NCI-H187 treated with DMSO at 0.1 percent for 48 hours (cell line): Measurements from ENCODE around the gene SLC22A1.
"Not testable (repeated sequence)": the region's sequence is repeated elsewhere in the genome, so short reads cannot be mapped to it uniquely, and the experiment has no call there.

Experiments used
- DNase-seq: peaks from one replicate; lab custom pipeline; 2025; lab: John Stamatoyannopoulos, UW

Gene SLC22A1

GRCh38 chr6:160093946-160094345 lies 27.7 kb upstream of the SLC22A1 start:
- no peak for DNase-seq

- DNase-seq = no peak
These were observed 26.3 kb upstream of the SLC22A1 start for GRCh38 chr6:160095146-160095845.

- DNase-seq = no peak
These were observed 20.1 kb upstream of the SLC22A1 start for GRCh38 chr6:160101277-160102205.

GRCh38 chr6:160102399-160102798 lies 19.2 kb upstream of the SLC22A1 start:
- DNase-seq = no peak

DNA sequence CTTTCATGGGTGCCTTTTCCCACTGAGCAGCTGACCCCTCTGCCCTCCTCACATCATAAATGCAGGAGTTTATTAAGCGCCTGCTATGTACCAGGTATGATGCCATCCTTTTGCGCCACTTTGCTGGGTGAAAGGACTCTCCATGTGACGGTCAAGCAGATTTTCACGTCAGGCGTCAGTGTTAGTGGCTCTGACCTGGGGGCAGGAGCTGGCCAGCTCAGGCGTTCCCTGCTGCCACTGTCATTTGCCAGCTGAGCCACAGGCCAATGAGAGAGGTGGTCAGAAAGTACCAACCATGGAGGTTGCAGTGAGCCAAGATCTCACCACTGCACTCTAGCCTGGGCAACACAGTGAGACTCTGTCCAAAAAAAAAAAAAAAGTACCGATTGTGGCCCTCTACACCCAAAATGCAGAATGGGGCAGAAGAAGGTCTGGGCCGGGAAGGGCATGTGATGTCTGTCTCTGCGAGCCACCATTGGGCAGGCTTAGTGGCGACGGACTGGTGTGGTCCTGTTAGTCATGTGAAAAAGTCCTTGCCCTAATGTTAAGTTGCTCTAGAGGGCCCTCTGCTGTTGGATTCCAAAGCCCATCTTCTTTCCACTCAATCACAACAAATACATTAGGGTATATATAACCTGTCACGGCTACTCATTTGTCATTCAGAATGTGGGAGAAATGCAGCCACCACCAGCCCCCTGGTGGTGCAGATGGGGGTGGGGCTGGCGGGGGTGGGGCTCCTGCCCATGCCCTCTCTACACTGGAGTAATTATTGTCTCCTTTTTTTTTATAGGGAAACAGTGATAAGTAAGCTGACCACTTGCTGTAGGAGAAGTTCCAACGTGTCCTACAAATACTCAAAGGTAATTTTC lies 18.4 kb upstream of the SLC22A1 start:
- no peak for DNase-seq

DNA sequence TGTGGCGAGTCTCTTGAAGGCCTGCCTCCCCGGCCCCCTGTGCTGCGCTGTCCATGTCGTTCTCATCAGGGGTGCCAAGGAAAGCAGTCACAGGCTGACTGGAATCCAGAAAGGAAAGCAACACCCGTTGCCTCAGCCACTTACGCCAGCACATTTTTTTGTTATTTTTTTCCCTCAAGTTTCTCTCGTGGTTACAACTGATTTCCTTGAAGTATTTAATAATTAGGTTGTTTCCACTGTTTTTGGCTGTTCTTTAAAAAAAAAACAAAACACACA lies 17.9 kb upstream of the SLC22A1 start:
- no peak for DNase-seq

DNA sequence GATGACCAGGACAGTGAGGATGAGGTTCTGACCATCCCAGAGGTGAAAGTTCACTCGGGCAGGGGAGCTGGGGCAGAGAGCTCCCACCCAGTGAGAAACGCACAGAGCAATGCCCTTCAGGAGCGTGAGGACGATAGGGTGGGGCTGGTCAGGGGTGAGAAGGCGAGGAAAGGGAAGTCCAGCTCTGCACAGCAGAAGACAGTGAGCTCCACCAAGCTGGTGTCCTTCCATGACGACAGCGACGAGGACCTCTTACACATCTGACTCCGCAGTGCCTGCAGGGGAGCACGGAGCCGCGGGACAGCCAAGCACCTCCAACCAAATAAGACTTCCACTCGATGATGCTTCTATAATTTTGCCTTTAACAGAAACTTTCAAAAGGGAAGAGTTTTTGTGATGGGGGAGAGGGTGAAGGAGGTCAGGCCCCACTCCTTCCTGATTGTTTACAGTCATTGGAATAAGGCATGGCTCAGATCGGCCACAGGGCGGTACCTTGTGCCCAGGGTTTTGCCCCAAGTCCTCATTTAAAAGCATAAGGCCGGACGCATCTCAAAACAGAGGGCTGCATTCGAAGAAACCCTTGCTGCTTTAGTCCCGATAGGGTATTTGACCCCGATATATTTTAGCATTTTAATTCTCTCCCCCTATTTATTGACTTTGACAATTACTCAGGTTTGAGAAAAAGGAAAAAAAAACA lies 16.6 kb upstream of the SLC22A1 start:
- no peak for DNase-seq

DNA sequence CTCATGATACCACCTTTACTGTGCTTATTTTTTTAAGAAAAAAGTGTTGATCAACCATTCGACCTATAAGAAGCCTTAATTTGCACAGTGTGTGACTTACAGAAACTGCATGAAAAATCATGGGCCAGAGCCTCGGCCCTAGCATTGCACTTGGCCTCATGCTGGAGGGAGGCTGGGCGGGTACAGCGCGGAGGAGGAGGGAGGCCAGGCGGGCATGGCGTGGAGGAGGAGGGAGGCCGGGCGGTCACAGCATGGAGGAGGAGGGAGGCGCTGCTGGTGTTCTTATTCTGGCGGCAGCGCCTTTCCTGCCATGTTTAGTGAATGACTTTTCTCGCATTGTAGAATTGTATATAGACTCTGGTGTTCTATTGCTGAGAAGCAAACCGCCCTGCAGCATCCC lies 15.6 kb upstream of the SLC22A1 start:
- DNase-seq = no peak

GRCh38 chr6:160106701-160107100 lies 14.9 kb upstream of the SLC22A1 start:
- DNase-seq = no peak

DNA sequence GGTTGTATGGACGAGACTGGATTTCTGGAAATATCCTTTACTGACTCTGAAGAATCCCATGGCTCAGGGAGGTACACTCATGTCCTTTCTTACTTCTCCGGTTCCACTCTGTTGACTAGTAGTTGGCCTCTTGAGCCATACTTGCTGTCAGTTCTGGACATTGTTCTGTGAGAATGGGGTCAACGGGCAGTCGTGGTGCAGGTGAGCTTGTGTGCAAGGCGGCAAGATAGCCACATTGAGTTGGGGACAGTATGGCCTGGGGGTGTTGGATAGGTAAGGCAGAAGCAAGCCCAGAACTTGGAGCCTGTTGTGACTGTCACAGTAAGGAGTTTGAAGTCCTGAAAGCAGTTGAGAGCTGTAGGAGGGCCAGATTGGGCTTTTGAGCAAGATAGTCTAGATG lies 13.5 kb upstream of the SLC22A1 start:
- no peak for DNase-seq

DNA sequence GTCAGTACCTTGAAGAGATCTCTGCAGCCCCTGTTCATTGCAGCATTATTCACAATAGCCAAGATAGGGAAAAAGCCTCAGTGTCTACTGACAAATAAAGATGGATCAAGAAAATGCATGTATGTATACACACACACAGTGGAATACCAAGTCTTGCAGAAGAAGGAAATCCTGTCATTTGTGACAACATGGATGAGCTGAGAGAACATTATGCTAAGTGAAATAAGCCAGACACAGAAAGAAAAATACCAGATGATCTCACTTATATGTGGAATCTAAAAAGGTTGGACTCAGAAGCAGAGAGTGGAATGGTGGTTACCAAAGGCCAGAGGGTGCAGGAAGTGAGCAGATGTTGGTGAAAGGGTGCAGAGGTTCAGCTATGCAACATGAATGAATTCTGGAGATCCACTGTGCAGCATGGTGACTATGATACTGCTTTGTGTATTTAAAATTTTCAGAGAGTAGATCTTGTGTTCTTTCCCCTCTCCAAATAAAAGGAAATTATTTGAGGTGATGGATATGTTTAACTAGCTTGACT lies 11.0 kb upstream of the SLC22A1 start:
- DNase-seq = no peak

GRCh38 chr6:160111806-160112205 lies 9.8 kb upstream of the SLC22A1 start:
- no peak for DNase-seq

- DNase-seq = no peak
These were observed 8.9 kb upstream of the SLC22A1 start for GRCh38 chr6:160112628-160113299.

DNA sequence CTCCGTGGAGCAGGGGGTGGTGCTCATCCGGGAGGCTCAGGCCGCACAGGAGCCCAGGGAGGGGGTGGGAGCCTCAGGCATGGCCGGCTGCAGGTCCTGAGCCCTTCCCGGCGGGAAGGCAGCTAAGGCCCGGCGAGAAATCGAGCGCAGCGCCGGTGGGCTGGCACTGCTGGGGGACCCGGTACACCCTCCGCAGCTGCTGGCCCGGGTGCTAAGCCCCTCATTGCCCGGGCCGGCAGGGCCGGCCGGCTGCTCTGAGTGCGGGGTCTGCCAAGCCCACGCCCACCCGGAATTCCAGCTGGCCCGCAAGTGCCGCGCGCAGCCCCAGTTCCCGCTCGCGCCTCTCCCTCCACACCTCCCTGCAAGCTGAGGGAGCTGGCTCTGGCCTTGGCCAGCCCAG lies 7.1 kb upstream of the SLC22A1 start:
- not testable (repeated sequence) for DNase-seq

DNA sequence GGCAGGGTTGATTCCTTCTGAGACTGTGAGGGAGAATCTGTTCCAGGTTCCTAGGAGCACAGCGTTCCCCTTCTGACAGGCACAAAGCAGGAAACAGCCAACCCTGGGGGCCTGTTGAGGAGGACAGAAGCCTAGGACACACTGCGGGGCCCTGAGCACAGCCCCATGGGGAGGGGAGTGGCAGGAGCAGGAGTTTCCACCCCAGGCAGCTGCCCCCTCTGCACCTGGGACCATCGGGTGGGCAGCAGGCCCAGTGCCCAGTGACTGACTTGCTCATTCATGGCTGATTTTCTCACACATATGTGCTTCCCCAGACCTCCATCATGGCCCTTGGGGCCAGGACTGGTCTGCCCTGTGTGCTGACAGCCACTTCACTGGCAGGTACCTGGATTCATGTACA lies 6.2 kb upstream of the SLC22A1 start:
- DNase-seq = no peak

DNA sequence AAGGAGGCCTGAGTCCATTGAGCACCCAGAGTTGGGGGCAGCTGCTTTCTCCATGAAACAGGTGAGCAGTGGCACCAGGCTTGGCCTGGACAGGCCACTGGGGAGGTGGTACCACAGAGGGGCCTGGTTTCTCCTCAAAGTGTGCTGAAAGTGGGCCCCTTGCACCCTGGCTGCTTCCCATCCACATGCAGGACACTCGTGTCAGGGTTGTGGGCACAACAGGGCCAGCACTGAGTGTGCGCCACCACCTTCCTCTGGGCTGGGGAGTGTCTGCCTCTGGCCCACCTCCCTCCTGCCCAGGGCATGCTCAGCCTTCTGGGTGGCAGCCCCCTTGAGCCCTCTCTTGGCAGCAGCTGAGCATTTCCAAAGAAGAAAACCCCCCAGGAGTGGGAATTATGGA lies 5.2 kb upstream of the SLC22A1 start:
- DNase-seq = no peak

DNA sequence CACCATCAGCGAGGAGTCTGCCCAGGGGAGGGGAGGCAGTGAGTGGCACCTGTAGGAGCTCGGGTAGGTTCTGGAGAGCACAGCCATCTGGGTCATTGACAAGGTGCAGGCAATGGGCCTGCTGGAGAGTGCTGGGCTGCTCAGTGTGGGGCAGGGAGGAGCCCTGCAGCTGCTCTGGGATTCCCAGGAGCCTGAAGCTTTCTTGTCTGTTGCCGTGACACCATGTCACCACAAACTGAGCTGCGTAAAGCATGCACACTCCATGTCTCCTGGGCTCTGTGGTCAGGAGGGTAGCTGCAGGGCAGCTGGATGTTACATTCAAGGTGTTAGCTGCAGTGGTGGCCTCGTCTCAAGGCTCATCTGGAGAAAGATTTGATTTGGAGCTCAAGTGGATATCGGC lies 4.5 kb upstream of the SLC22A1 start:
- no peak for DNase-seq

GRCh38 chr6:160118620-160119229 lies 2.9 kb upstream of the SLC22A1 start:
- DNase-seq = no peak

- no peak for DNase-seq
These were observed 1.5 kb upstream of the SLC22A1 start for GRCh38 chr6:160120087-160120486.

- DNase-seq = no peak
These were observed 366 bp downstream of the SLC22A1 start for GRCh38 chr6:160121981-160122380.

DNA sequence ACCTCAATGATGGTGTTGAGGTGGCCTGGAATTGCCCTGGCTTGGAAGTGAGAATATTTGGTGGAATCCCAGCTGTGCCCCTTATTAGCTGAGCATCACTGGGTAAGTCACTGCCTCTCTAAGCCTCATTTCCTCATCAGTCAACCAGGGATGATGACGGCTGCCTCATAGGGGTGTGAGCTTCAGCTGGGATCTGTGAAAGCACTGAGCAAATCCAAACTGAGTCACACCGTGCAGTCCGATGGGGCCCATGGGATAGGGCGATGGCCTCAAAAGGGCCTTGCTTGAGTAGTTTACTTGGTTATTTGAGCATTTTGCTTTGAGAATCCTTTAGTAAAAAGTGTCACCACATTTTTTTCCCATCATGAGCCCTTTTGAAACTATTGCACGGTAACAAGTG lies 1.1 kb downstream of the SLC22A1 start:
- no peak for DNase-seq
